Esophagus squamous epithelium (tissue), 5 donors: ENCODE measurements around the gene PLEKHM3. TPM values are rescaled to one million over a fixed set of nuclear protein-coding genes. Genes with fewer than 3 reads are reported as not detected.

Experiments used
- DNase-seq: peaks from one replicate; lab custom pipeline; 2025; lab: John Stamatoyannopoulos, UW
- H3K27ac ChIP-seq, 4 donors: fragments of 200-600 bp; sonication (generic); one replicate each; pipeline ENCODE4 v1.5.1; 2016 to 2019; ENCODE audit warnings: mild to moderate bottlenecking in 1 of 4
- H3K27me3 ChIP-seq, 4 donors: fragments of 200-600 bp; sonication (generic); 1 replicate in 3 of 4; 2 replicates in 1 of 4; pipeline versions ENCODE4 v1.5.1 to v1.6.0; 2017 to 2021; ENCODE audit warnings: antibody characterized with exemption in 1 of 4
- H3K36me3 ChIP-seq, 3 donors: fragments of 200-600 bp; sonication (generic); one replicate each; pipeline ENCODE4 v1.5.1; 2016 to 2019
- H3K4me1 ChIP-seq, 3 donors: fragments of 200-600 bp; sonication (generic); one replicate each; pipeline ENCODE4 v1.5.1; 2017 to 2019
- H3K4me3 ChIP-seq, 4 donors: fragments of 200-600 bp; sonication (generic); 1 replicate in 3 of 4; 2 replicates in 1 of 4; pipeline ENCODE4 v1.5.1; 2016 to 2019; ENCODE audit warnings: mild to moderate bottlenecking in 2 of 4, moderate library complexity in 1 of 4
- H3K9me3 ChIP-seq, 3 donors: fragments of 200-600 bp; sonication (generic); one replicate each; pipeline ENCODE4 v1.5.1; 2016 to 2019
- POLR2A ChIP-seq, 4 donors: fragments of 450-650 bp; IDR thresholded peaks; one replicate each; pipeline ENCODE4 v1.6.1; 2017; ENCODE audit warnings: antibody characterized with exemption in 4 of 4, mild to moderate bottlenecking in 4 of 4, moderate library complexity in 3 of 4
- WGBS, 2 donors: methylation state at CpG; one replicate each; pipeline ENCODE4 v1.1.5; 2018; 5-methylcytosine and 5-hydroxymethylcytosine counted together
- intact Hi-C: fragments of 100-400 bp; cut with DNase I; formaldehyde crosslinking; loops from one replicate; pipeline ENCODE4 v1.15.0; 2022
- total RNA-seq, 4 donors: library from RNA; depleted of rRNA; stranded (reverse); fragments of >200 nt; gene quantifications; one replicate each; pipeline ENCODE4 v1.1.0, GENCODE V29; 2016
- TF ChIP-seq, protein P1 (sequence below), 6 experiments: fragments of 450-650 bp in 4 of 6; fragments of 200-600 bp in 2 of 6; sonication (generic) in 2 of 6; IDR thresholded peaks; one replicate each; pipeline ENCODE4 v1.5.1; 2016 to 2019; ENCODE audit warnings: antibody characterized with exemption in 6 of 6, mild to moderate bottlenecking in 4 of 6, moderate library complexity in 4 of 6
- donor health status: DM: yes; HTN: yes; CAD: no.

PLEKHM3 gene
- total RNA-seq, 4 donors from 2014 or later, result 3.7 to 19.3 (median 6.7) TPM

DNA sequence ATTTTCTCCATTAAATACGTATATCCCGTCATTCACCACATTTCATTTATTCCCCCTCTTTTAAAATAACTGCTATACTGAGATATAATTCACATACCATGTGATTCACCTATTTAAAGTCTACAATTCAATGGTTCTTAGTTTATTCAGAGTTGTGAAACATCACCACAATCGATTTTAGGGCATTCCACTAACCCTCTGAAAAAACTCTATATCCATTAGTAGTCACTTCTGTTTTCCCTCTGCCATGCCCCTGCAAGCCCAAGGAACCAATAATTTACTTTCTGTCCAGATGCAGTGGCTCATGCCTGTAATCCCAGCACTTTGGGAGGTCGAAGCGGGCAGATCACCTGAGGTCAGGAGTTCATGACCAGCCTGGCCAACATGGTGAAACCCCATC is 160.1 kb downstream of the PLEKHM3 start:
- H3K27me3 ChIP-seq, result no peaks in the 10 kb centered on the region
- 86 to 87% methylated on average over 5 of the region's 5 CpGs for WGBS, 2 donors
- H3K36me3 ChIP-seq, result peaks cover 0 to 9% (median 0%) of the 10 kb centered on the region in 3 donors
- no peak overlapping the region for H3K27ac ChIP-seq
- H3K4me1 ChIP-seq, result peaks cover 0 to 6% (median 0%) of the 10 kb centered on the region in 3 donors
- no peaks in the 10 kb centered on the region for H3K9me3 ChIP-seq
- intact Hi-C loops, result no loop called here
- TF ChIP-seq, protein P1, sequence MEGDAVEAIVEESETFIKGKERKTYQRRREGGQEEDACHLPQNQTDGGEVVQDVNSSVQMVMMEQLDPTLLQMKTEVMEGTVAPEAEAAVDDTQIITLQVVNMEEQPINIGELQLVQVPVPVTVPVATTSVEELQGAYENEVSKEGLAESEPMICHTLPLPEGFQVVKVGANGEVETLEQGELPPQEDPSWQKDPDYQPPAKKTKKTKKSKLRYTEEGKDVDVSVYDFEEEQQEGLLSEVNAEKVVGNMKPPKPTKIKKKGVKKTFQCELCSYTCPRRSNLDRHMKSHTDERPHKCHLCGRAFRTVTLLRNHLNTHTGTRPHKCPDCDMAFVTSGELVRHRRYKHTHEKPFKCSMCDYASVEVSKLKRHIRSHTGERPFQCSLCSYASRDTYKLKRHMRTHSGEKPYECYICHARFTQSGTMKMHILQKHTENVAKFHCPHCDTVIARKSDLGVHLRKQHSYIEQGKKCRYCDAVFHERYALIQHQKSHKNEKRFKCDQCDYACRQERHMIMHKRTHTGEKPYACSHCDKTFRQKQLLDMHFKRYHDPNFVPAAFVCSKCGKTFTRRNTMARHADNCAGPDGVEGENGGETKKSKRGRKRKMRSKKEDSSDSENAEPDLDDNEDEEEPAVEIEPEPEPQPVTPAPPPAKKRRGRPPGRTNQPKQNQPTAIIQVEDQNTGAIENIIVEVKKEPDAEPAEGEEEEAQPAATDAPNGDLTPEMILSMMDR (IDR thresholded peaks at IDR 0.05), result no peak
- TF ChIP-seq POLR2A (IDR thresholded peaks at IDR 0.05), result no peak
- DNase-seq, result no peak
- no peak overlapping the region for H3K4me3 ChIP-seq

DNA sequence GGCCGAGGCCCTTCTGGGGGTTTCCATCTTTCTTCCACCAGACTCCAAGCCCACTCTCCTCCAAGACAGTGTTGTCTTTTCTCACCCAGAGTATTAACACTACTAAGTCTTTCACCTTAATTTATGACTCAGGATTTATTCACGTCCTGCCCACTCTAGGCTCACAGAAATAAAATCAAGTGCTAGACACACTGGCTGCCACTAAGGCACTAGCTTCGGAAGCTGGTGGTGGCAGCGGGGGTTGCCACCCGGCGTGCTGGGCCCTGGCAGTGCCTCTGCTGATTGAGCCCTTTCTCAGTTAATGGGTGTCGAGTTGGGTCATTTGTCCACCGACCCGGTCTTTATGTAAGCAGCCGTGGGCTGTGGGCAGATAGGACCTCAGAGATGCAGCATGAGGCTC is 162.0 kb downstream of the PLEKHM3 start:
- H3K27ac ChIP-seq, result no peak overlapping the region
- intact Hi-C loops, result no loop called here
- TF ChIP-seq, protein P1 (IDR thresholded peaks at IDR 0.05), result no peak
- TF ChIP-seq POLR2A (IDR thresholded peaks at IDR 0.05), result no peak
- WGBS, 2 donors, result 97 to 98% methylated on average over 4 to 9 of the region's 10 CpGs
- no peak for DNase-seq
- no peaks in the 10 kb centered on the region for H3K27me3 ChIP-seq
- H3K9me3 ChIP-seq, result no peaks in the 10 kb centered on the region
- peaks cover 0 to 24% (median 0%) of the 10 kb centered on the region in 3 donors for H3K36me3 ChIP-seq
- no peak overlapping the region for H3K4me3 ChIP-seq
- H3K4me1 ChIP-seq, result peaks cover 0 to 6% (median 0%) of the 10 kb centered on the region in 3 donors

DNA sequence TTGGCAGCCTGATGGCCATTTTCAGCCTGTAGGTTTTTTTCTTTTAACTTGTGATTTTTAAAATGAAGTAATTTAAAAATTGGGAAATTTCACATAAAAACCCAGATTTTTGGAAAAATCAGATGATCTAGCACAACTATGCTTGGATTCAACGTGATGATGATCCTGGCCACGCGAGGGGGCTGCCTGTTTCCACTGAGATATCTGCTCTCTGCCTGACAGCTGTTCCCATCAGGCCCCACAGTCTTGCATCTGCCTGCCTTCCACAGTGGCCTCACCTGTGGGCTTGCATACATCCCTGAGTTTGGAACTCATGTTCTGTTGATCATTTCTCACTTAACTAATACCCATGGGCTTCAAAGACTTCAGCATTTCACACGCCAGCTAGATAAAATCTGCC is 163.5 kb downstream of the PLEKHM3 start:
- Histone ChIP-seq H3K27ac (no peak overlapping the region), H3K4me1 (peaks cover 0 to 2% (median 0%) of the 10 kb centered on the region in 3 donors), H3K9me3 (no peaks in the 10 kb centered on the region), H3K27me3 (no peaks in the 10 kb centered on the region), H3K4me3 (no peak overlapping the region), H3K36me3 (peaks cover 0 to 24% (median 0%) of the 10 kb centered on the region in 3 donors)
- intact Hi-C loops, result no loop called here
- TF ChIP-seq, protein P1 (IDR thresholded peaks at IDR 0.05), result no peak
- no peak for TF ChIP-seq POLR2A (IDR thresholded peaks at IDR 0.05)
- 85 to 98% methylated on average over 4 of the region's 4 CpGs for WGBS, 2 donors
- no peak for DNase-seq

DNA sequence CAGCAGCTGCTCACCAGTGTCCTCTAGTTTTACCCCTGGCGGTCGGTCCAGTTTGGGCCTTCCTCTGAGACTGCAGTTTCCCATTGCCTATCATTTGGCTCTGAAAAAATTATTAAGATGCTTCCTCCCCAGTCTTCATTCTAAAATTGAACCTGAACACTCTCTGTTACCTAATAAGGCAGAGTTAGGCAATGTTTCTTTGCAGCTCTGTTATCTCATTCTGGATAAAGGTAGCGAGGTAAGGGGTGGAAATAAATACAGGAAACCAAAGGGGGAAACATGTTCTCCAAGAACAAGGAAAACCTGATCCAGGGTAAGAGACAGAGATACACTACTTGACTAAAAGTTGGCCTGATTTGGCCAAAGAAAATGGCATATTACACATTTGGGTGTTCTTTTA is 164.6 kb downstream of the PLEKHM3 start:
- Histone ChIP-seq H3K9me3 (no peaks in the 10 kb centered on the region), H3K4me3 (no peak overlapping the region), H3K27me3 (no peaks in the 10 kb centered on the region), H3K27ac (no peak overlapping the region), H3K36me3 (peaks cover 0 to 24% (median 0%) of the 10 kb centered on the region in 3 donors), H3K4me1 (no peaks in the 10 kb centered on the region)
- no peak for DNase-seq
- TF ChIP-seq POLR2A (IDR thresholded peaks at IDR 0.05), result no peak
- intact Hi-C loops, result no loop called here
- WGBS, 2 donors, result 97 to 100% methylated on average over 3 of the region's 3 CpGs

DNA sequence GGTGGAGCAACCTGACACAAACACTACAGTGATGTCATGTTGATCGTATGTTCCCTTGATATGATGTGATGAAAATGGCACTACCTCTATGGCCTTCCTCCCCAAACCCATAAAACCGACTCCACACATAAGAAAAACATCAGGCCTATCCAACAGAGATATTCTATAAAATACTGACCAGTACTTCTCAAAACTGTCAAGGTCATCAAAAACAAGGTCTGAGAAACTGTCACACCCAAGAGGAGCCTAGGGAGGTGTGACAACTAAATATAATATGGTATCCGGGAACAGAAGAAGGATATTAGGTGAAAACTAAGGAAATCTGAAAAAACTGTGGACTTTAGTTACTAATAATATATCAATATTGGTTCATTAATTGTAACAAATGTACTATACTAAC is 169.7 kb downstream of the PLEKHM3 start:
- intact Hi-C loops, result no loop called here
- no peaks in the 10 kb centered on the region for H3K27me3 ChIP-seq
- no peaks in the 10 kb centered on the region for H3K9me3 ChIP-seq
- no peak overlapping the region for H3K4me3 ChIP-seq
- no peak overlapping the region for H3K27ac ChIP-seq
- H3K36me3 ChIP-seq, result peaks cover 0 to 19% (median 0%) of the 10 kb centered on the region in 3 donors
- TF ChIP-seq, protein P1 (IDR thresholded peaks at IDR 0.05), result no peak
- no peak for TF ChIP-seq POLR2A (IDR thresholded peaks at IDR 0.05)
- no peak for DNase-seq
- H3K4me1 ChIP-seq, result no peaks in the 10 kb centered on the region
- 90 to 92% methylated on average over 3 of the region's 3 CpGs for WGBS, 2 donors
